Skin epidermis (tissue), 12 donors: Measurements from ENCODE around the gene RIC8B.

Source experiments
- H3K27ac ChIP-seq, 21 experiments: fragments of 200-600 bp; sonication (generic) in 11 of 21; one replicate each; pipeline ENCODE4 v1.5.0; 2020; ENCODE audit warnings: mild to moderate bottlenecking in 3 of 21, inconsistent platforms in 2 of 21, moderate library complexity in 2 of 21
- H3K4me3 ChIP-seq, 7 experiments: fragments of 200-600 bp; sonication (generic) in 2 of 7; one replicate each; pipeline ENCODE4 v1.5.0; 2020; ENCODE audit warnings: inconsistent platforms in 2 of 7, mild to moderate bottlenecking in 2 of 7, moderate library complexity in 1 of 7

RIC8B gene

GRCh38 chr12:106783515-106783914, 9.0 kb downstream of the RIC8B start:
- Histone ChIP-seq H3K27ac (peak overlapping the region in 1 of 21 experiments; percentile 15), H3K4me3 (no peak overlapping the region)

- Histone ChIP-seq H3K4me3 (no peak overlapping the region), H3K27ac (no peak overlapping the region)
Measured at GRCh38 chr12:106790020-106790419, 15.5 kb downstream of the RIC8B start.

DNA sequence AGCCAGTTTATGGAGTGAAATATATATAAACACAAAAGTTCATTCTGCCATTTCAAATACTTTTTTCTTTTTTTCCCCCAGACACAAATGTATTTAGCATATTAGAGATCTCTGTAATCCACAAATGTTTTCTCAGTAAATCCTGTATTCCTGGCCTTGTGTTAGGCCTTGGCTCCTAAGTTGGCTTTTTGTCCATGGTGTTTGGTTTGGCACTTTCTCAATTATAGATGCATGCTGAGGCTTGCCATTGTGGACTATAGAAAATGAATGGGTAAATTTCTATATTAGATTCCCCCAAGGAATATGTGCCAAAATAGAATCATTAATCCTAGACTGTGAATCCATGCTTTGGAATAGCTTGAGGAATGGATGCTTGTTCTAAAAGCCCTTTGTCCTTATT, 17.0 kb downstream of the RIC8B start:
- Histone ChIP-seq H3K4me3 (no peak overlapping the region), H3K27ac (no peak overlapping the region)

GRCh38 chr12:106794369-106794768, 19.9 kb downstream of the RIC8B start:
- H3K4me3 ChIP-seq: no peak overlapping the region
- H3K27ac ChIP-seq: no peak overlapping the region

DNA sequence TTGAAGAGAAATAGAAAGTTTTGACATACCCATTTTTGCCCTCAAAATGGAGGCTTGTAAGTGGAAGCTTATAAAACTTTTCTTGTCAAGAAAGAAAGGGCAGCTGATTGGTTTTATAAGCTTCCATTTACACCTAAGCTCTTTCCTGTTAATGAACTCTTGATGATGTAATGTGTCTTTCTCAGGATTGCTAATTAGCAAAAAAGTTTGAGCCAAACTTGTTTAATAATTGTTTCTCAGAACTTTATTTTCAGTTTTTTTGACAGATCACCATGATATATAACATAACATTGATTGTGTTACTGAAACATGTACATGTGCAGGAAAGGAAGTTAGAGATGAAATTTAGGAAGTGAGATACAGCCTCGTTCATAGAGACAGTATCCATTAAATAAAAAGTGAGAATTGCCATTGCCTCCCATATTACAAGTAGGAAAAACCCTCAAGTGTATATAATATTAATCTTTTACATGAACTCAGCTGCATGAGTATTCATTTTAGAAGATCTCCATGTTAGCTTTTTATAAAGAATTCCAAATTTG, 26.8 kb downstream of the RIC8B start:
- Histone ChIP-seq H3K27ac (no peak overlapping the region), H3K4me3 (no peak overlapping the region)

- Histone ChIP-seq H3K4me3 (no peak overlapping the region), H3K27ac (no peak overlapping the region)
Measured at GRCh38 chr12:106801830-106802533, 27.5 kb downstream of the RIC8B start.

DNA sequence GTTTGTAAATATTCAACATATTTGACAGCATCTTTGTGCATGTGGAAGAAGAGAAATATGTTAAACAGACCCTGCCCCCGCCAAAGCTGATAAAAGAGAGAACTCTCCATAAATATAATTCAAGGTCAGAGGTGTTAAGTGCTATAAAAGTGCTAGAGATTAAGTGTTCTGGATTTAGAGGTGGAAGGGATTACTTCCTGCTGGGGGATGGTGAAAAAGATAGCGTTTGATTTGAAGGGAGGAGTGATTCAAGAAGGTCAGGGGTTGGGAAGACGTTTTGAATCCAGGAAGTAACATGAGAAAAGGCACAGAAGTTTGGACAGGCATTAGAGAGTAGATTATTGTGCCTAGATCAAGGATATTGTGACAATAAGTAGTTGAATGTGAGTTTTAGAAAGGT, 30.2 kb downstream of the RIC8B start:
- no peak overlapping the region for H3K27ac ChIP-seq
- no peak overlapping the region for H3K4me3 ChIP-seq

DNA sequence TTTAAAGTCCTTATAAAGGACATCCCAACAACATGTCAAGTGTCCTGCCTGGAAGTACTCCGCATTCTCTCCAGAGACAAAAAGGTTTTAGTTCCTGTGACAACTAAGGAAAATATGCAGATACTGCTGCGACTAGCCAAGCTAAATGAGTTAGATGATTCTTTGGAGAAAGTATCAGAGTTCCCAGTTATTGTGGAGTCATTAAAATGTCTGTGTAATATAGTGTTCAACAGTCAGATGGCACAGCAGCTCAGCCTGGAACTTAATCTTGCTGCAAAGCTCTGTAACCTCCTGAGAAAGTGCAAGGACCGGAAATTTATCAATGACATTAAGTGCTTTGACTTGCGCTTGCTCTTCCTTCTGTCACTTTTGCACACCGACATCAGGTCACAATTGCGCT, 40.2 kb downstream of the RIC8B start:
- Histone ChIP-seq H3K27ac (no peak overlapping the region), H3K4me3 (no peak overlapping the region)

- Histone ChIP-seq H3K4me3 (no peak overlapping the region), H3K27ac (no peak overlapping the region)
Measured at GRCh38 chr12:106815741-106816140, 41.3 kb downstream of the RIC8B start.

GRCh38 chr12:106816231-106816630, 41.7 kb downstream of the RIC8B start:
- H3K27ac ChIP-seq: no peak overlapping the region

DNA sequence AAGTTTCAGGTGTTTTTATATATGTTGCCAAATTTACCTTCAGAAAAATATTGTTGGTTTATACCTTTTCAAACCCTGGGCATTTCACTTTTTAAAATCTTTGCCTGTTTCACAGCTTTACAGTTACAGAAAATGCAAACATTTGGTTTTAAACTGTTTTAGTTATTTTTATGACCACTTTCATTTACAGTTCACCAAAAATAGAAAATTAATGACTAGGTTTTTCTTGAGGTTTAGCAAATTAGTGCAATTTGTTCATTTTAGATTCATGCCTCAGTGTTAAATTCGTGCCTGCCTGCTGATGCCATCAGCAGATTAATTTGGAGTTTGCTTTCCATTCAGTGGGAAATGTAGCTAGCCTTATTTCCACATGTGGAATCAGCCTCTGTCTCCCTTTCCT, 45.5 kb downstream of the RIC8B start:
- H3K4me3 ChIP-seq: no peak overlapping the region

More at GRCh38 chr12:106816231-106816630, 41.7 kb downstream of the RIC8B start:
- no peak overlapping the region for H3K4me3 ChIP-seq

DNA sequence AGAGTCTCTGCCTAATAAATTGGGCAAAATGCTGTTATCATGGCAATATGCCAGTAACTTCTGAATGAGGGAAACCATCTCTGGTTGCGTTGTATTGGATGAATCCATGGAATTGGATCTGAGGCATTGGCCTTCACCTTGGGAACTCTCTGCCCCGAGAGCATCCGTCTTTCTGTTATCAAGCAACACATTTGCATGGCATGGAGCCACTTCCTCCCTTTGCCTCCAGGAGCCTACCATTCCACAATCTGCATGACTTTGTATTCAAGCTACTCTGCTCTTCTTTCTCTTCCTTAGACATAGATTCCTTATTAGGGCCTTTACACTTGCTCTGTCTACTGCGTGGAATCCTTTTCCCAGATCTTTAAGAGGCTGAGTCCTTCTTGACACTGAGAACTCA, 57.2 kb downstream of the RIC8B start:
- no peak overlapping the region for H3K4me3 ChIP-seq
- H3K27ac ChIP-seq: no peak overlapping the region

More for the DNA sequence above, 45.5 kb downstream of the RIC8B start:
- no peak overlapping the region for H3K27ac ChIP-seq

GRCh38 chr12:106837782-106838181, 63.3 kb downstream of the RIC8B start:
- H3K4me3 ChIP-seq: no peak overlapping the region
- H3K27ac ChIP-seq: no peak overlapping the region

GRCh38 chr12:106839333-106839732, 64.9 kb downstream of the RIC8B start:
- Histone ChIP-seq H3K27ac (no peak overlapping the region), H3K4me3 (no peak overlapping the region)

DNA sequence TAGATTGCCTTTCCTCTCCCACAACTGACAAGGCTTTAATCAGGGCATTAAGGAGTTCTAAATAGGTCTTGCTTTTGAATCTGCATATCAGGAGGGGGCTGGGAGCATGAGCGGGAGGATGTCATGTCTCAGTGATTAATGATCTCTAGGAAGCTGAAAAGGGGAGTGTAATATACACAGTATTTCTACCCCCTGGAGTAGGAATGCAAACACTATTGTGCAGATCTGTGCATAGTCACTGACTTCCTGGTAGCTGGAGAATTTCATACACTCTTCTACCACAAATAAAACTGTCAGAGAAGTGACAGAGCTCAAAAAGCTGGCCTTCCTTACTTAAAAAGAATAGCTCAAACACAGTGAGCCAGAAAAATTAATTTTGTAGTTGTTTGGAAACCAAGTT, 65.8 kb downstream of the RIC8B start:
- no peak overlapping the region for H3K4me3 ChIP-seq
- no peak overlapping the region for H3K27ac ChIP-seq

DNA sequence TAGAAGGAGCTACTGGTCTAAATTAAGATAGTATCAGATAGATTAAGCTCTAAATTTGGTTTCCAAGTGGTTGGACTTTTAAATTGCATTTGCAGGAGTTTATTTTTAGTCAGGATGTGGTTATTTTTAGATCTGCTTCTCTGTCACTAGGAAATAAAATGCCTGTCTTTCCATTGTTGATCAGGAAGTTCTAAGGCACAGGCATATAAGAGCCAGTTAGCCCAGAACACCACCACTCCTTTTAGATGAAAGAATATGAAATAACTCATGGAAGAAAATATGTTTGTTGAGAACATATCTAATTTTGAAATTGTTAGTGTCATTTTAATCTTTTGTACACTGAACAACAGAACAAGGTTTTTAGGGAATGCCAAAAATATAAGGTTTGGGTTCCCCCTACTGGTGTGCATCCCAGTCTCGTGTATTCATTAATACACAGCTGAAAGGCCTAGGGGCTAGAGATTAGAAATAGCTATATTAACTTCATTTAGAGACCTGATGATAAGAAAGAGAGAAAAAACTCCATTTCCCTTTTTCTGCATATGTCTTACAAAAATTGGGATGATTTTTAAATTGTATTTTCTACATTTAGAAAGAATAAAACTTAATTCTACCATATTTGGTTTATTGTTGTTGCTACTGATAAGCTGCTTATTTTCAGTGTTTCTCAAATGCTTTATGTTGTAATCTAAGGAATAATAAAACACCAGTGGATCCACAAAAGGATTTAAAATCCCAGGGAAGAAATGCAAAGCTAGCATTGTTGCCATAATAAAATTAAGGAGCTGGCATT, 67.2 kb downstream of the RIC8B start:
- Histone ChIP-seq H3K27ac (peak overlapping the region in 1 of 21 experiments; percentile 8), H3K4me3 (no peak overlapping the region)

- H3K4me3 ChIP-seq: no peak overlapping the region
- H3K27ac ChIP-seq: no peak overlapping the region
Measured at GRCh38 chr12:106845902-106846301, 71.4 kb downstream of the RIC8B start.

DNA sequence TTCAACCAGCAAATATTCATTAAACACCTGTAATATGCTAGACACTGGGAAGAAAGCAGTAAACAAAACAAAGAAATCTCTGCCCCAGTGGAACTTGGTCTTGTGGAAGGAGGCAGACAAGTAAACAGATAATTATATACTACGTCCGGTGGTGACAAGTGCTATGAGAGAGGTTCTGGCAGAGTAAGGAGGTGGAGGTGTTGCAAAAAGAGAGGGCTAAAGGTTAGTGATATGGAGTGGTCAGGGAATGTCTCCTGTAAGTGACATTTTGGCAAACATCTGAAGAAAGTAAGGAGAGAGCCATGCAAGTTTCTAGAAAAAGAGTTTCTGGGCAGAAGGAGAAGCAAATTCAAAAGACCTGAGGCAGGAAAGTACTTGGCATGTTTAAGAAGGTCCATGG, 73.4 kb downstream of the RIC8B start:
- Histone ChIP-seq H3K4me3 (no peak overlapping the region), H3K27ac (no peak overlapping the region)

- H3K27ac ChIP-seq: no peak overlapping the region
- no peak overlapping the region for H3K4me3 ChIP-seq
Measured at GRCh38 chr12:106851306-106851705, 76.8 kb downstream of the RIC8B start.

- Histone ChIP-seq H3K27ac (peak overlapping the region in 1 of 21 experiments; percentile 8), H3K4me3 (no peak overlapping the region)
Measured at GRCh38 chr12:106854723-106855122, 80.2 kb downstream of the RIC8B start.

DNA sequence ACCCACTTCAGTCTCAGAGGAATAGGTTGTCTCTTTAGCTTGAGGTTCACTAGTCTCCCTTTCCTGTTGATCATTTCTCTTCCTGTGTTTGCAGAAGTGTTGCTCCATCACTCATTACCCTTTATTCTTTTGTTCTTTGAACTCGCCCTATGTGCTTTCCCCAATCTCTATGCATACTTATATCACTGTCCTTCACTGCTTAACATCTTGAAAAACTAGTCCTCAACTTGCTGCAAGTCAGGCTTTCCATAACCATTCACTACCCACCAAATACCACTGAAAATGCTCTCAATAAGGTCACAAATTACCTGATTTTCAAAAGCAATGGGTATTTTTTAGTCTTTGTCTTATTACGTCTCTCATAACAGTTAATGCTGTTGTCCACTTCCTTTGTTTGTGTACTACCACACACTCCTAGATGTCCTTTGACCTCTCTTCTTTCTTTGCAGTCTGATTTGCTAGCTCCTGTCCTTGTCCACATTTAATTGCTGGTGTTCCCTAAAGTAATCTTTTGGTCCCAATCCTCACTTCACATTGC, 80.8 kb downstream of the RIC8B start:
- Histone ChIP-seq H3K27ac (no peak overlapping the region), H3K4me3 (no peak overlapping the region)
